NK-92 (cell line): Measurements from ENCODE around the gene PDE8A.

Source experiments
- DNase-seq: peaks from one replicate; lab custom pipeline; 2025; ENCODE audit not compliant: unreplicated experiment; lab: John Stamatoyannopoulos, UW

Gene PDE8A, protein sequence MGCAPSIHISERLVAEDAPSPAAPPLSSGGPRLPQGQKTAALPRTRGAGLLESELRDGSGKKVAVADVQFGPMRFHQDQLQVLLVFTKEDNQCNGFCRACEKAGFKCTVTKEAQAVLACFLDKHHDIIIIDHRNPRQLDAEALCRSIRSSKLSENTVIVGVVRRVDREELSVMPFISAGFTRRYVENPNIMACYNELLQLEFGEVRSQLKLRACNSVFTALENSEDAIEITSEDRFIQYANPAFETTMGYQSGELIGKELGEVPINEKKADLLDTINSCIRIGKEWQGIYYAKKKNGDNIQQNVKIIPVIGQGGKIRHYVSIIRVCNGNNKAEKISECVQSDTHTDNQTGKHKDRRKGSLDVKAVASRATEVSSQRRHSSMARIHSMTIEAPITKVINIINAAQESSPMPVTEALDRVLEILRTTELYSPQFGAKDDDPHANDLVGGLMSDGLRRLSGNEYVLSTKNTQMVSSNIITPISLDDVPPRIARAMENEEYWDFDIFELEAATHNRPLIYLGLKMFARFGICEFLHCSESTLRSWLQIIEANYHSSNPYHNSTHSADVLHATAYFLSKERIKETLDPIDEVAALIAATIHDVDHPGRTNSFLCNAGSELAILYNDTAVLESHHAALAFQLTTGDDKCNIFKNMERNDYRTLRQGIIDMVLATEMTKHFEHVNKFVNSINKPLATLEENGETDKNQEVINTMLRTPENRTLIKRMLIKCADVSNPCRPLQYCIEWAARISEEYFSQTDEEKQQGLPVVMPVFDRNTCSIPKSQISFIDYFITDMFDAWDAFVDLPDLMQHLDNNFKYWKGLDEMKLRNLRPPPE

DNA sequence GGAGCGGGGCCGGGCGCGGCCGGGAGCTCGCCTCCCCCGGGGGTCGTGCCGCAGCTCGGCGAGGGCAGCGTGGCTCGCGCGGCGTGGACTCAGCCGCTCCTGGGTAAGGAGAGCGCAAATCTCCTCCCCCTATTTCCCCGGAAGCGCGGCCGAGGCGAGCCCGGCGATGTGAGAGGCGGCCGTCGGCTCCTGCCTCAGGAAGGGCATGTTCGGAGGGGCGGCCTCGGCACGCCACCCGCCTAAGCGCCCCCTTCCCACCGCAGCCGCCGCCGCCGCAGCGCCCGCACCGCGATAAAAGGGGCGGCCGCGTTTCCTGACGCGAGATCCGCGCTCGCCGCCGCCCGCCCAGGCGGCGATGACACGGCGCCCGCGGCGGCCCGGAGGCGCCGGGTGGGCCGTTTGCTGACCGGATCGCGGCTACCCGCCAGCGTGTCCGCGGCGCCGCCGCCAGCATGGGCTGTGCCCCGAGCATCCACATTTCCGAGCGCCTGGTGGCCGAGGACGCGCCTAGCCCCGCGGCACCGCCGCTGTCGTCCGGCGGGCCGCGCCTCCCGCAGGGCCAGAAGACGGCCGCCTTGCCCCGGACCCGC lies at the start of gene PDE8A:
PDE8A (plus strand) TSS at position 146 of the 590 bp plus-strand sequence; CDS start at position 453, 307 bp downstream.
- no peak for DNase-seq

DNA sequence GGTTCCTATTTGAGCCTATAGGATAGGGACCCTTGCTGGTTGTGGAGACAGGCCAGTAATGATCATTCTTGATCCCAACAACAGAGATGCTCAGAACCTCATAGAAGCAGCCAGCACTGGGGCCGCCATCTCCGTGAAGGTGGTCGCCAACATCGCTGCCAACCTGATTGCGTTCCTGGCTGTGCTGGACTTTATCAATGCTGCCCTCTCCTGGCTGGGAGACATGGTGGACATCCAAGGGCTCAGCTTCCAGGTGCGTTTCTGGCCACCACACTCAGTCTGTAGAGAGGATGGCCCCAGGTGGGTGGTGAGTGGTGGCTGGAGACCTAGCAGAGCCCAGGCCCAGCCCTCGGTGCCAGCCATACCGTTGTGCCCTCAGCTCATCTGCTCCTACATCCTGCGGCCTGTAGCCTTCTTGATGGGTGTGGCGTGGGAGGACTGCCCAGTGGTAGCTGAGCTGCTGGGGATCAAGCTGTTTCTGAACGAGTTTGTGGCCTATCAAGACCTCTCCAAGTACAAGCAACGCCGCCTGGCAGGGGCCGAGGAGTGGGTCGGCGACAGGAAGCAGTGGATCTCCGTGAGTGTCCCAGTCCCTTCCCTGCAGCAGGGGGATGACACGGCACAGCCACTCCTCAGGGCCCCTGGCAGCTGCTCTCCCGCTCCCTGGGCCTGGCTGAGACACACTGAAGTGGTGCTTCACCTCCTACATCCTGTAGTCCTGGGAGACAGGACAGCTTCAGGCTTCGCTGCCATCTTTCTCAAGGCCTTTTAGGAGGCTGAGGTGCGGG lies 46.5 kb upstream of the PDE8A start:
- no peak for DNase-seq

- no peak for DNase-seq
These were observed 44.5 kb upstream of the PDE8A start for GRCh38 chr15:84937144-84937543.

- no peak for DNase-seq
These were observed 42.9 kb upstream of the PDE8A start for GRCh38 chr15:84938726-84939125.

- no peak for DNase-seq
These were observed 41.3 kb upstream of the PDE8A start for GRCh38 chr15:84940399-84940798.

- DNase-seq, result no peak
These were observed 39.2 kb upstream of the PDE8A start for GRCh38 chr15:84942456-84942855.

DNA sequence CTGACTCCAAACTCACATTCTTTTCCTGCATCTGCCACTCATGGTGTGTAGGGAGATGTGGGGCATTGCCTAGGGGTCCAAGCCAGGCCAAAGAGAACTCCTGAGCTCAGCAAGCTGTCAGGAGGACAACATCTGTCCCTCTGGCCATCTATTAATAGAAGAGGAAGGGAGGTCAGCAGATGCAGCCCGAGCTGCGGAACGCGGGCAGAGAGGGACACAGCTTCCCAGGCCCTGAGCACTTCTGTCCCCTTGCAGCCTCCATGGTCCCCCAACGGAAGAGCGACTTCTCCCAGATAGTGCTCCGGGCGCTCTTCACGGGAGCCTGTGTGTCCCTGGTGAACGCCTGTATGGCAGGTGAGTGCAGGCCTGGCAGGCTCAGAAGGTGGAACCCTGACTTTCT lies 37.3 kb upstream of the PDE8A start:
- no peak for DNase-seq

GRCh38 chr15:84944861-84945260 lies 36.8 kb upstream of the PDE8A start:
- DNase-seq, result no peak

- no peak for DNase-seq
These were observed 34.7 kb upstream of the PDE8A start for GRCh38 chr15:84946772-84947489.

GRCh38 chr15:84947947-84948830 lies 33.5 kb upstream of the PDE8A start:
- no peak for DNase-seq

- no peak for DNase-seq
These were observed 32.6 kb upstream of the PDE8A start for GRCh38 chr15:84949043-84949442.

- no peak for DNase-seq
These were observed 31.6 kb upstream of the PDE8A start for GRCh38 chr15:84949845-84950569.

DNA sequence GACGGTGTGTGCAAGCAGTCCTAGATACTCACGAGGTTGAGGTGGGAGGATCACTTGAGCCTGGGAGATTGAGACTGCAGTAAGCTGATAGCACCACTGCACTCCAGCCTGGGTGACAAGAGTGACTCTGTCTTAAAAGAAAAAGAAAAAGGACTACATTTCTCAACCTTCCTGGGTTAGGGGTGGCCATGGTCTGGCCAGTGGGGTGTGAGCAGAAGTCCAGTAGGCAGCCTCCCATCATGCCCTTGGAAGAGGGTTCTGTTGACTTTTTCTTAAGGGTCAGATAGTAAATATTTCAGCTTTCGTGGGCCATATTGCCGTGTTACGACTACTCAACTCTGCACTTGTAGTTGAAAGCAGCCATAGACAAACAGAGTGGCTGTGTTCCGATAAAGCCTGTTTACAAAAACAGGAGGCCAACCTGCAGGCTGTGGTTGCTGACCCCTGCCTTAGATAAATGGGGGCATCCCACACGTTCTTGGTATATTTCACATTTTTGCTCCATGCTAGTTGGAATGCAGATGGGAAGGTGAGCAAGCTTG lies 31.0 kb upstream of the PDE8A start:
- DNase-seq, result no peak

DNA sequence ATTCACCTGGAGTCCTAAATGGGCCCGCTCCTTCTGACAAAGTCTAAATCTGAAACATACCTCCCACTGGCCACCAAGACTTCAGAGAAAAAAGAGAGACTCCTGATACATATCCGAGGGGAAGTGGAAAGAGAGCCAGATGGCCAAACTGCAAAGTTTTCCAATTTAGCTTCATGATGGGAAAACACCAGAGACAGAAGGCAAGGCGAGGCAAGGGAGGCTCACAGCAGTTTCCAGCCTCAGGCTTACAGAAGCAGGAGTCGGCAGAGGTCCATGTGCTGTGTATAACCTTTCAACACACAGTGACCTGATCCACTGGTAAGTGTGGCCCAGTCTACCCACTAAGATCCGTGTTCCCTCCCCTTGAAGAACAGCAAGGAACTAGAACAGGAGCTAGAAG lies 29.9 kb upstream of the PDE8A start:
- DNase-seq, result no peak

DNA sequence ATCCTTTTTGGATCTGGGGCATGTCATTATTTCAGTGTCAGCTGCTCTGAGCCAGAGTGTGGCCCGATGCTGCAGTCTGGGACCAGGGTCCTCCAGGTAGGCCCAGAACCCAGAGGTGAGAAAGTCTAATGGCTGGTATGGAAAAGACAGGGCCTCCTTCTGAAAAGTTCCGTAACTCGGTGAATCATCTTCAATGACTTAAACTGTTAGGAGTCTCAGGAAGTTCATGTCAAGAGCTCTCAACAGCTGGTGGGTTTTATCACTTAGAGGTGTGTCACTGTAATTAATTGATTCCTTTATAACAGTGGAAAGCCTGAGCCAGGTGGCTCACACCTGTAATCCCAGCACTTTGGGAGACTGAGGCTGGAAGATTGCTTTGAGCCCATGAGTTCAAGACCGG lies 28.5 kb upstream of the PDE8A start:
- DNase-seq, result no peak

GRCh38 chr15:84953726-84954125 lies 27.9 kb upstream of the PDE8A start:
- DNase-seq, result no peak

DNA sequence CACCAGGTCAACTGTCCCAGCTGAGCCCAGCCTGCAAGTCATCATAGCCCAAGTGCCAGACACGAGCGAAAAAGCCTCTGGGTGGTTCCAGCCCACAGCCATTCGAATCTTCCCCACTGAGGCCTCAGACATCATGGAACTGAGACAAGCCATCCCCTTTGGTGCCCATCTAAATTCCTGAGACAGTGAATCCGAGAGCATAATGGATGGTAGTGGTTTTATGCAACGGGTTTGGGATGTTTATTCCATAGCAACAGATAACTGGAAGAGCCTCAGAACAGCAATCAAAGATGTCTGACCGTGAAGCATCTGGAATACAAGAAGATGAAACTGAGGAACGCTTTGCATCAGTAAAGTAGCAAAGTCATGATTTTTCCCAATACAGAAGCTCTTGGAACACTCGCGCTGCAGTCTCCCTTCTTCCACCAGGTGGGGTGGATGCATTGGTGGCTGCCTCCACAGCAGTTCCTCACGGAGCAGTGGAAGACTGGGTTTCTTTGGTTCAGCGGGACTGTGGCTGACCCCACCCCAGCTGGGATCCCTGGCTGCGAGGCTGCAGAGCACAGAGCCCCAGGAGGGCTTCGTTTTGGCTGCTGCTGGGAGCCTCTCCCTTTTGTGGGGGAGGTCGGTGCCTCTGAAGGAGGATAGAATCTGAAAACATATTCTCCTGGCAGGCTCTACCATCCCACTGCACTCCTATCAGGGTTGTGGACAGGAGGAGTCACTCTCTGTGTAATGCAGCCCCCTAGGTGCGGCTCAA lies 26.4 kb upstream of the PDE8A start:
- DNase-seq, result no peak

- DNase-seq, result no peak
These were observed 25.5 kb upstream of the PDE8A start for GRCh38 chr15:84956199-84956598.
